IMR-90 (cell line): ENCODE results near the gene FERD3L. TPM values are rescaled to one million over a fixed set of nuclear protein-coding genes. Genes with fewer than 3 reads are reported as not detected.

Experiments
- ATAC-seq: fragments of 200-7000 bp; cut with Tn5 transposase; 2 replicates; pipeline ENCODE4 v1.9.1; 2020; ENCODE audit warnings: low read depth, mild to moderate bottlenecking, moderate library complexity
- BruUV-seq: library from RNA; stranded (reverse); fragments of 400-500 nt; replicated peaks from 2 replicates; lab custom pipeline; 2021; lab: Mats Ljungman, UMichigan
- CTCF ChIA-PET: fragments of 300-600 bp; formaldehyde crosslinking; extraction: SDS; loops from one replicate; lab custom pipeline; 2021; ENCODE audit warnings: antibody characterized with exemption; lab: Yijun Ruan, JAX
- POLR2A ChIA-PET: fragments of 300-600 bp; sonication (Branson Sonifier 250); formaldehyde crosslinking; loops from one replicate; lab custom pipeline; 2022; ENCODE audit warnings: antibody characterized with exemption; ENCODE audit not compliant: unreplicated experiment; lab: Charles Lee
- DNase-seq: peaks from one replicate; pipeline ENCODE4 v3.0.0; 2013
- H2AFZ ChIP-seq: replicated peaks from 2 replicates; pipeline ENCODE3; 2013; ENCODE audit warnings: low read length, mild to moderate bottlenecking; ENCODE audit not compliant: poor library complexity
- H2AK5ac ChIP-seq: 2 replicates; pipeline ENCODE4 v1.6.1; 2013; ENCODE audit warnings: low read depth, low read length, inconsistent platforms
- H2AK9ac ChIP-seq: replicated peaks from 2 replicates; pipeline ENCODE3; 2013; ENCODE audit warnings: mild to moderate bottlenecking, low read depth, low read length, moderate library complexity; ENCODE audit not compliant: poor library complexity
- H2BK120ac ChIP-seq: 2 replicates; pipeline ENCODE4 v1.6.1; 2013; ENCODE audit warnings: low read depth, low read length, inconsistent platforms
- H2BK15ac ChIP-seq: 3 replicates; pipeline ENCODE4 v1.6.1; 2013; ENCODE audit warnings: low read depth, low read length, inconsistent platforms
- H2BK20ac ChIP-seq: 2 replicates; pipeline ENCODE4 v1.6.1; 2013; ENCODE audit warnings: low read depth, mild to moderate bottlenecking, inconsistent platforms, low read length, moderate library complexity
- H2BK5ac ChIP-seq: 2 replicates; pipeline ENCODE4 v1.6.1; 2013; ENCODE audit warnings: mild to moderate bottlenecking, low read depth, low read length, inconsistent platforms; ENCODE audit not compliant: poor library complexity, severe bottlenecking
- H3K14ac ChIP-seq: replicated peaks from 2 replicates; pipeline ENCODE4 v1.6.1; 2013; ENCODE audit warnings: low read depth, low read length, inconsistent platforms
- H3K18ac ChIP-seq: 2 replicates; pipeline ENCODE4 v1.6.1; 2013; ENCODE audit warnings: low read depth, low read length, control low read depth
- H3K23ac ChIP-seq: 2 replicates; pipeline ENCODE4 v1.6.1; 2013; ENCODE audit warnings: low read depth, low read length, inconsistent platforms
- H3K27ac ChIP-seq: 2 replicates; pipeline ENCODE4 v1.5.1; 2013; ENCODE audit warnings: mild to moderate bottlenecking, control low read depth, low read length; ENCODE audit not compliant: insufficient read depth
- H3K27me3 ChIP-seq: 2 replicates; pipeline ENCODE4 v1.6.1; 2013; ENCODE audit warnings: low read length; ENCODE audit not compliant: control insufficient read depth, insufficient read depth
- H3K36me3 ChIP-seq: 2 replicates; pipeline ENCODE4 v1.6.1; 2013; ENCODE audit warnings: low read length, mixed read lengths; ENCODE audit not compliant: control insufficient read depth, insufficient read depth
- H3K4ac ChIP-seq: 2 replicates; pipeline ENCODE4 v1.6.1; 2013; ENCODE audit warnings: low read depth, low read length, inconsistent platforms
- H3K4me1 ChIP-seq: 2 replicates; pipeline ENCODE4 v1.6.1; 2013; ENCODE audit warnings: low read length, mixed read lengths; ENCODE audit not compliant: control insufficient read depth, insufficient read depth
- H3K4me2 ChIP-seq: 2 replicates; pipeline ENCODE4 v1.6.1; 2013; ENCODE audit warnings: low read depth, mild to moderate bottlenecking, control low read depth, low read length, moderate library complexity
- H3K4me3 ChIP-seq: 2 replicates; pipeline ENCODE4 v1.5.1; 2013; ENCODE audit warnings: low read depth, mild to moderate bottlenecking, control low read depth, low read length, moderate library complexity; ENCODE audit not compliant: insufficient read depth
- H3K56ac ChIP-seq: 2 replicates; pipeline ENCODE4 v1.6.1; 2013; ENCODE audit warnings: low read length, inconsistent platforms; ENCODE audit not compliant: insufficient read depth; ENCODE audit errors: extremely low read depth
- H3K79me1 ChIP-seq, 2 experiments: 2 replicates each; pipeline ENCODE4 v1.6.1; 2013; ENCODE audit warnings: low read length in 2 of 2, inconsistent platforms in 1 of 2, low read depth in 1 of 2
- H3K9ac ChIP-seq: 2 replicates; pipeline ENCODE4 v1.6.1; 2013; ENCODE audit warnings: low read depth, low read length, control low read depth
- H3K9me1 ChIP-seq: 2 replicates; pipeline ENCODE4 v1.6.1; 2013; ENCODE audit warnings: low read length, inconsistent platforms; ENCODE audit not compliant: insufficient read depth
- H3K9me3 ChIP-seq: 2 replicates; pipeline ENCODE4 v1.6.1; 2013; ENCODE audit warnings: low read length; ENCODE audit not compliant: control insufficient read depth, insufficient read depth
- H4K20me1 ChIP-seq: 2 replicates; pipeline ENCODE4 v1.6.1; 2013; ENCODE audit warnings: low read length, inconsistent platforms; ENCODE audit not compliant: insufficient read depth
- H4K5ac ChIP-seq: 2 replicates; pipeline ENCODE4 v1.6.1; 2013; ENCODE audit warnings: mild to moderate bottlenecking, low read depth, low read length, control low read depth
- H4K8ac ChIP-seq, 2 experiments: 2 replicates each; pipeline ENCODE4 v1.6.1; 2013; ENCODE audit warnings: low read depth in 2 of 2, low read length in 2 of 2, control low read depth in 1 of 2, inconsistent platforms in 1 of 2
- H4K91ac ChIP-seq: 2 replicates; pipeline ENCODE4 v1.6.1; 2013; ENCODE audit warnings: low read depth, low read length, inconsistent platforms; ENCODE audit not compliant: insufficient read depth
- POLR2A ChIP-seq: IDR thresholded peaks from 2 replicates; pipeline ENCODE4 v1.6.1; 2012; ENCODE audit warnings: mild to moderate bottlenecking, low read depth, low read length
- SMC3 ChIP-seq: fragments of 150-350 bp; IDR thresholded peaks from 2 replicates; pipeline ENCODE4 v1.6.1; 2016; ENCODE audit warnings: low read depth, mild to moderate bottlenecking, antibody characterized with exemption, low read length, moderate library complexity
- WGBS, 2 experiments: methylation state at CpG; one replicate each; pipeline versions ENCODE4 v1.1.5 to v1.1.7; 2013; ENCODE audit warnings: missing lambda C conversion rate in 2 of 2; ENCODE audit not compliant: insufficient read length in 1 of 2; ENCODE audit errors: extremely low coverage in 2 of 2; 5-methylcytosine and 5-hydroxymethylcytosine counted together
- dilution Hi-C: fragments of 300-500 bp; cut with HindIII; formaldehyde crosslinking; loops from one replicate; pipeline ENCODE4 v1.14.3; 2018; ENCODE audit warnings: low sequenced_read_pairs; ENCODE audit not compliant: unreplicated experiment
- in situ Hi-C: fragments of 300-500 bp; cut with MboI; formaldehyde crosslinking; loops from 3 replicates; pipeline ENCODE4 v1.14.3; 2019; ENCODE audit warnings: low sequenced_read_pairs, inconsistent platforms, mixed read lengths
- intact Hi-C: fragments of 100-400 bp; cut with micrococcal nuclease; formaldehyde crosslinking; loops from 2 replicates; pipeline ENCODE4 v1.10.0; 2022
- polyA plus RNA-seq, 3 experiments: library from polyadenylated mRNA; depleted of rRNA; stranded (reverse); fragments of >200 nt; gene quantifications; 2 replicates each; pipeline ENCODE4 v1.2.3, GENCODE V29; 2012; ENCODE audit warnings: low replicate concordance in 1 of 3
- total RNA-seq: library from RNA; depleted of rRNA; stranded (reverse); fragments of >200 nt; gene quantifications from 2 replicates; pipeline ENCODE4 v1.2.3, GENCODE V29; 2012
- TF ChIP-seq, protein P1 (sequence below): conservative IDR thresholded peaks from 2 replicates; pipeline ENCODE4 v1.5.1; 2012; ENCODE audit warnings: mild to moderate bottlenecking, low read depth, low read length, improper control_type of control experiment

FERD3L gene
- total and polyA plus RNA-seq, 2 of the 4 experiments (the other 2 are of a cell fraction), result not detected

DNA sequence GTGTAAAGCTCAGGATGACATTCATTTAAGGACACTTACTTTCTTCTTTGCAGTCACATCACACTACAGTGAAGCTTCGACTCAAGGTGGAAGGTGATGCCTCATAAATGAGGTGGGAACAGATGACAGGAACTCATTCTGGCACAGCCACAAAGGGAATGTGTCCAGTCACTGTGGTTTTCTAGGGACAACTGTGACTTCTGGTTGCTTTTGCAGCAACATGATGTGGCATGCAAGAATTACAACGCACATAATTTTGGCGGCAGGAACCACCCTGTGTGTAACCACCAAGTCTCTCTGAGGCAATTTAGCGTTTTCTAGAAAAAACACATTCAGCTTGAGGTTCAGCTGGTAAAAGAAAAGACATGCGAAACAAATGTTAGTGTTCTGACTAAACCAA is 32.0 kb upstream of the FERD3L start:
- no peak overlapping the region for H2BK20ac ChIP-seq
- no peak overlapping the region for H4K91ac ChIP-seq
- H3K56ac ChIP-seq, result no peak overlapping the region
- H3K79me1 ChIP-seq, result no peaks in the 10 kb centered on the region
- no peaks in the 10 kb centered on the region for H4K20me1 ChIP-seq
- no peak overlapping the region for H2AK5ac ChIP-seq
- H3K27me3 ChIP-seq, result no peaks in the 10 kb centered on the region
- no peak overlapping the region for H4K5ac ChIP-seq
- ATAC-seq, result no peak
- no peak overlapping the region for H2AK9ac ChIP-seq
- WGBS, 2 experiments, result no CpG with 5 or more reads among the region's 5 CpGs
- no peak overlapping the region for H3K27ac ChIP-seq
- no peak overlapping the region for H3K23ac ChIP-seq
- ChIA-PET POLR2A (no interaction called here), CTCF (no interaction called here)
- no peaks in the 10 kb centered on the region for H3K4me1 ChIP-seq
- no peak overlapping the region for H3K4ac ChIP-seq
- no peak overlapping the region for H3K4me3 ChIP-seq
- TF ChIP-seq POLR2A (no peak), SMC3 (no peak)
- TF ChIP-seq, protein P1, sequence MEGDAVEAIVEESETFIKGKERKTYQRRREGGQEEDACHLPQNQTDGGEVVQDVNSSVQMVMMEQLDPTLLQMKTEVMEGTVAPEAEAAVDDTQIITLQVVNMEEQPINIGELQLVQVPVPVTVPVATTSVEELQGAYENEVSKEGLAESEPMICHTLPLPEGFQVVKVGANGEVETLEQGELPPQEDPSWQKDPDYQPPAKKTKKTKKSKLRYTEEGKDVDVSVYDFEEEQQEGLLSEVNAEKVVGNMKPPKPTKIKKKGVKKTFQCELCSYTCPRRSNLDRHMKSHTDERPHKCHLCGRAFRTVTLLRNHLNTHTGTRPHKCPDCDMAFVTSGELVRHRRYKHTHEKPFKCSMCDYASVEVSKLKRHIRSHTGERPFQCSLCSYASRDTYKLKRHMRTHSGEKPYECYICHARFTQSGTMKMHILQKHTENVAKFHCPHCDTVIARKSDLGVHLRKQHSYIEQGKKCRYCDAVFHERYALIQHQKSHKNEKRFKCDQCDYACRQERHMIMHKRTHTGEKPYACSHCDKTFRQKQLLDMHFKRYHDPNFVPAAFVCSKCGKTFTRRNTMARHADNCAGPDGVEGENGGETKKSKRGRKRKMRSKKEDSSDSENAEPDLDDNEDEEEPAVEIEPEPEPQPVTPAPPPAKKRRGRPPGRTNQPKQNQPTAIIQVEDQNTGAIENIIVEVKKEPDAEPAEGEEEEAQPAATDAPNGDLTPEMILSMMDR, result no peak
- H3K14ac ChIP-seq, result no peak overlapping the region
- no peak overlapping the region for H3K4me2 ChIP-seq
- dilution Hi-C loops (no loop called here), in situ Hi-C loops (no loop called here), intact Hi-C loops (no loop called here)
- H3K9me3 ChIP-seq, result no peaks in the 10 kb centered on the region
- no TSS peak for BruUV-seq
- no peaks in the 10 kb centered on the region; the same call in 1 of the 2 replicates for H3K9me1 ChIP-seq
- H3K36me3 ChIP-seq, result no peaks in the 10 kb centered on the region
- no peak overlapping the region for H4K8ac ChIP-seq
- H3K9ac ChIP-seq, result no peak overlapping the region
- H2BK5ac ChIP-seq, result no peak overlapping the region
- DNase-seq, result no peak
- no peak overlapping the region for H2AFZ ChIP-seq
- H3K18ac ChIP-seq, result no peak overlapping the region
- H2BK120ac ChIP-seq, result no peak overlapping the region
- H2BK15ac ChIP-seq, result no peak overlapping the region
